HG02973 (cell line): ENCODE data around the gene SPRR2F.
"Not testable (repeated sequence)": the region's sequence is repeated elsewhere in the genome, so short reads cannot be mapped to it uniquely, and the experiment has no call there.

Source experiments
- ATAC-seq: cut with Tn5 transposase; IDR thresholded peaks from one replicate; pipeline ENCODE4 v1.9.1; 2021; ENCODE audit warnings: moderate library complexity; ENCODE audit not compliant: unreplicated experiment

Gene SPRR2F

GRCh38 chr1:153113416-153113815 lies at the start of gene SPRR2F:
Gene SPRR2F, minus strand, starts transcription at chr1:153113516. Its CDS starts 783 bp downstream, at chr1:153112733.
- no peak for ATAC-seq

- no peak for ATAC-seq
These were observed 42.2 kb upstream of the SPRR2F start for GRCh38 chr1:153155541-153155940.

- ATAC-seq = no peak
These were observed 39.2 kb upstream of the SPRR2F start for GRCh38 chr1:153152481-153152880.

GRCh38 chr1:153150846-153151245 lies 37.5 kb upstream of the SPRR2F start, which contains the start of gene SPRR2G:
Gene SPRR2G, minus strand, starts transcription at chr1:153150890. Its CDS starts 780 bp downstream, at chr1:153150110.
- ATAC-seq = no peak

- ATAC-seq = no peak
These were observed 28.1 kb upstream of the SPRR2F start for GRCh38 chr1:153141377-153141776.

GRCh38 chr1:153140484-153140883 lies 27.2 kb upstream of the SPRR2F start:
- ATAC-seq = no peak

- ATAC-seq = no peak
These were observed 20.4 kb upstream of the SPRR2F start for GRCh38 chr1:153133743-153134142.

GRCh38 chr1:153133267-153133666 lies 20.0 kb upstream of the SPRR2F start:
- ATAC-seq = no peak

- ATAC-seq = not testable (repeated sequence)
These were observed 15.4 kb upstream of the SPRR2F start for GRCh38 chr1:153128688-153129087.

- no peak for ATAC-seq
These were observed 14.0 kb upstream of the SPRR2F start for GRCh38 chr1:153127296-153127695.

- ATAC-seq = no peak
These were observed 12.2 kb upstream of the SPRR2F start for GRCh38 chr1:153125536-153125935.

GRCh38 chr1:153123793-153124192 lies 10.5 kb upstream of the SPRR2F start:
- ATAC-seq = not testable (repeated sequence)

- ATAC-seq = no peak
These were observed 9.6 kb upstream of the SPRR2F start for GRCh38 chr1:153122831-153123421.

- no peak for ATAC-seq
These were observed 7.6 kb upstream of the SPRR2F start for GRCh38 chr1:153120945-153121344.

GRCh38 chr1:153119491-153119971 lies 6.2 kb upstream of the SPRR2F start:
- ATAC-seq = no peak

GRCh38 chr1:153115264-153115663 lies 1.9 kb upstream of the SPRR2F start:
- ATAC-seq = not testable (repeated sequence)

- not testable (repeated sequence) for ATAC-seq
These were observed 862 bp downstream of the SPRR2F start for GRCh38 chr1:153112454-153112853.

GRCh38 chr1:153100245-153100644 lies 13.1 kb downstream of the SPRR2F start:
- ATAC-seq = no peak

- no peak for ATAC-seq
These were observed 13.8 kb downstream of the SPRR2F start for GRCh38 chr1:153099461-153100045.

- ATAC-seq = no peak
These were observed 17.6 kb downstream of the SPRR2F start for GRCh38 chr1:153095764-153096163.

- ATAC-seq = no peak
These were observed 18.9 kb downstream of the SPRR2F start, which contains the start of gene SPRR2E for GRCh38 chr1:153094426-153094825. Gene SPRR2E, minus strand, starts transcription at chr1:153094526. Its CDS starts 775 bp downstream, at chr1:153093751.

GRCh38 chr1:153087652-153088051 lies 25.7 kb downstream of the SPRR2F start:
- ATAC-seq = no peak
